Adrenal gland (tissue), 12 donors: Measurements from ENCODE around the gene PCDHB9. TPM values are rescaled to one million over a fixed set of nuclear protein-coding genes. Genes with fewer than 3 reads are reported as not detected.
"Not testable (repeated sequence)": the region's sequence is repeated elsewhere in the genome, so short reads cannot be mapped to it uniquely, and the experiment has no call there.

Experiments used
- DNase-seq, 7 donors: peaks; one replicate each; pipeline ENCODE4 v3.0.0-alpha.2; 2019 to 2020
- H3K27ac ChIP-seq, 5 donors: fragments of 200-600 bp; sonication (generic) in 4 of 5; 1 replicate in 3 of 5; 2 replicates in 2 of 5; pipeline versions ENCODE4 v1.5.1 to v1.8.0; 2016 to 2020; ENCODE audit warnings: mild to moderate bottlenecking in 1 of 5
- H3K27me3 ChIP-seq: fragments of 200-600 bp; 2 replicates; pipeline ENCODE4 v1.8.0; 2021
- H3K36me3 ChIP-seq, 2 donors: fragments of 200-600 bp; replicated peaks in 1 of 2; 1 replicate in 1 of 2; 2 replicates in 1 of 2; pipeline versions ENCODE4 v1.5.1 to v1.8.0; 2018 to 2022
- H3K4me1 ChIP-seq, 2 donors: fragments of 200-600 bp; replicated peaks in 1 of 2; 1 replicate in 1 of 2; 2 replicates in 1 of 2; pipeline versions ENCODE4 v1.5.1 to v1.8.0; 2018 to 2021
- H3K4me3 ChIP-seq, 4 donors: fragments of 200-600 bp; sonication (generic) in 3 of 4; one replicate each; pipeline ENCODE4 v1.5.1; 2016 to 2018
- H3K9me3 ChIP-seq, 3 donors: fragments of 200-600 bp; sonication (generic) in 1 of 3; replicated peaks in 1 of 3; 1 replicate in 2 of 3; 2 replicates in 1 of 3; pipeline versions ENCODE4 v1.5.1 to v1.8.0; 2016 to 2021
- POLR2A ChIP-seq, 2 donors: fragments of 450-650 bp; IDR thresholded peaks; one replicate each; pipeline ENCODE4 v1.6.1; 2017; ENCODE audit warnings: antibody characterized with exemption in 2 of 2, mild to moderate bottlenecking in 2 of 2, moderate library complexity in 1 of 2
- WGBS, 4 donors: extraction: QIAGEN DNeasy Blood & Tissue Kit in 2 of 4; methylation state at CpG; one replicate each; pipeline versions ENCODE4 v1.1.5 to v1.1.7; 2013 to 2017; 5-methylcytosine and 5-hydroxymethylcytosine counted together
- intact Hi-C, 2 donors: fragments of 100-400 bp; cut with DNase I; formaldehyde crosslinking; loops; one replicate each; pipeline versions ENCODE4 v1.14.1 to v1.15.0; 2022 to 2023
- polyA plus RNA-seq, 3 donors: library from polyadenylated mRNA; stranded (reverse); fragments of 200-250 nt in 2 of 3; fragments of 350-450 nt in 1 of 3; fragmentation: Illumina TruSeq in 1 of 3; extraction: RNeasy Lipid Tissue Mini Kit (QIAGEN cat#74804) in 1 of 3; gene quantifications; one replicate each; pipeline ENCODE4 v1.2.3, GENCODE V29; 2013 to 2014
- total RNA-seq, 9 donors: library from RNA; depleted of rRNA in 4 of 9; stranded (reverse); fragments of >200 nt in 4 of 9; fragments of 120-200 nt in 1 of 9; fragmentation: NEBNext Ultra II Directional in 1 of 9; extraction: Animal tissue kit (Norgen Biotek cat#: 25700) in 1 of 9; gene quantifications; one replicate each; pipeline versions ENCODE4 v1.1.0 to v1.2.4, GENCODE V29; 2013 to 2023
- TF ChIP-seq, protein P1 (sequence below), 6 experiments: fragments of 450-650 bp in 4 of 6; fragments of 200-600 bp in 2 of 6; sonication (generic) in 1 of 6; IDR thresholded peaks; 1 replicate in 5 of 6; 2 replicates in 1 of 6; pipeline versions ENCODE4 v1.5.1 to v1.8.0; 2016 to 2021; ENCODE audit warnings: antibody characterized with exemption in 6 of 6, mild to moderate bottlenecking in 2 of 6, moderate library complexity in 1 of 6
- donor health status: healthy with polysubstance abuse.
- donor health status: Bipolar disorder and iron deficiency.
- donor health status: DM: yes; HTN: yes; CAD: no.
- donor health status: DM: no; HTN: no; CAD: no.
- donor health status: DM: no; HTN: no; CAD: no.
- donor health status: DM: yes; HTN: yes; CAD: no.

The PCDHB9 gene
- total and polyA plus RNA-seq, 12 donors, result 0.27 to 2.2 (median 0.66) TPM

GRCh38 chr5:141150993-141151325 is 36.0 kb upstream of the PCDHB9 start:
- Histone ChIP-seq H3K9me3 (peaks cover 0 to 16% (median 10%) of the 10 kb centered on the region in 3 donors), H3K27me3 (no peaks in the 10 kb centered on the region), H3K27ac (no peak overlapping the region), H3K4me1 (no peaks in the 10 kb centered on the region), H3K4me3 (no peak overlapping the region), H3K36me3 (no peaks in the 10 kb centered on the region)
- no peak for TF ChIP-seq POLR2A (IDR thresholded peaks at IDR 0.05)
- TF ChIP-seq, protein P1, sequence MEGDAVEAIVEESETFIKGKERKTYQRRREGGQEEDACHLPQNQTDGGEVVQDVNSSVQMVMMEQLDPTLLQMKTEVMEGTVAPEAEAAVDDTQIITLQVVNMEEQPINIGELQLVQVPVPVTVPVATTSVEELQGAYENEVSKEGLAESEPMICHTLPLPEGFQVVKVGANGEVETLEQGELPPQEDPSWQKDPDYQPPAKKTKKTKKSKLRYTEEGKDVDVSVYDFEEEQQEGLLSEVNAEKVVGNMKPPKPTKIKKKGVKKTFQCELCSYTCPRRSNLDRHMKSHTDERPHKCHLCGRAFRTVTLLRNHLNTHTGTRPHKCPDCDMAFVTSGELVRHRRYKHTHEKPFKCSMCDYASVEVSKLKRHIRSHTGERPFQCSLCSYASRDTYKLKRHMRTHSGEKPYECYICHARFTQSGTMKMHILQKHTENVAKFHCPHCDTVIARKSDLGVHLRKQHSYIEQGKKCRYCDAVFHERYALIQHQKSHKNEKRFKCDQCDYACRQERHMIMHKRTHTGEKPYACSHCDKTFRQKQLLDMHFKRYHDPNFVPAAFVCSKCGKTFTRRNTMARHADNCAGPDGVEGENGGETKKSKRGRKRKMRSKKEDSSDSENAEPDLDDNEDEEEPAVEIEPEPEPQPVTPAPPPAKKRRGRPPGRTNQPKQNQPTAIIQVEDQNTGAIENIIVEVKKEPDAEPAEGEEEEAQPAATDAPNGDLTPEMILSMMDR (IDR thresholded peaks at IDR 0.05), result no peak
- intact Hi-C loops, result no loop called here
- 22 to 49% (median 38%) methylated on average over 12 to 13 of the region's 13 CpGs for WGBS, 4 donors
- no peak for DNase-seq

DNA sequence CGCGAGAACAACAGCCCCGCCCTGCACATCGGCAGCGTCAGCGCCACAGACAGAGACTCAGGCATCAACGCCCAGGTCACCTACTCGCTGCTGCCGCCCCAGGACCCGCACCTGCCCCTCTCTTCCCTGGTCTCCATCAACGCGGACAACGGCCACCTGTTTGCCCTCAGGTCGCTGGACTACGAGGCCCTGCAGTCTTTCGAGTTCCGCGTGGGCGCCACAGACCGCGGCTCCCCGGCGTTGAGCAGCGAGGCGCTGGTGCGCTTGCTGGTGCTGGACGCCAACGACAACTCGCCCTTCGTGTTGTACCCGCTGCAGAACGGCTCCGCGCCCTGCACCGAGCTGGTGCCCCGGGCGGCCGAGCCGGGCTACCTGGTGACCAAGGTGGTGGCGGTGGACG is 35.3 kb upstream of the PCDHB9 start:
- H3K27me3 ChIP-seq, H3K4me3 ChIP-seq, DNase-seq, H3K36me3 ChIP-seq, intact Hi-C loops, H3K4me1 ChIP-seq, H3K27ac ChIP-seq: not testable (repeated sequence)
- 27 to 50% (median 39%) methylated on average over 17 to 36 of the region's 41 CpGs for WGBS, 4 donors
- peaks cover 0 to 11% (median 10%) of the 10 kb centered on the region in 3 donors for H3K9me3 ChIP-seq

DNA sequence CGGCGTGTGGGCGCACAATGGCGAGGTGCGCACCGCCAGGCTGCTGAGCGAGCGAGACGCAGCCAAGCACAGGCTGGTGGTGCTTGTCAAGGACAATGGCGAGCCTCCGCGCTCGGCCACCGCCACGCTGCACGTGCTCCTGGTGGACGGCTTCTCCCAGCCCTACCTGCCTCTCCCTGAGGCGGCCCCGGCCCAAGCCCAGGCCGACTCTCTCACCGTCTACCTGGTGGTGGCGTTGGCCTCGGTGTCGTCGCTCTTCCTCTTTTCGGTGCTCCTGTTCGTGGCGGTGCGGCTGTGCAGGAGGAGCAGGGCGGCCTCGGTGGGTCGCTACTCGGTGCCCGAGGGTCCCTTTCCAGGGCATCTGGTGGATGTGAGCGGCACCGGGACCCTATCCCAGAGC is 34.9 kb upstream of the PCDHB9 start:
- H3K9me3 ChIP-seq, DNase-seq, H3K4me3 ChIP-seq, H3K27ac ChIP-seq, intact Hi-C loops, H3K27me3 ChIP-seq, H3K36me3 ChIP-seq, H3K4me1 ChIP-seq: not testable (repeated sequence)
- 19 to 53% (median 32%) methylated on average over 14 to 36 of the region's 36 CpGs for WGBS, 4 donors

GRCh38 chr5:141155540-141156374 is 31.2 kb upstream of the PCDHB9 start:
- Histone ChIP-seq H3K4me1 (no peaks in the 10 kb centered on the region), H3K4me3 (no peak overlapping the region), H3K27me3 (peaks cover 5% of the 10 kb centered on the region), H3K27ac (no peak overlapping the region), H3K36me3 (no peaks in the 10 kb centered on the region), H3K9me3 (peaks cover 0 to 7% (median 7%) of the 10 kb centered on the region in 3 donors)
- no peak for TF ChIP-seq POLR2A (IDR thresholded peaks at IDR 0.05)
- TF ChIP-seq, protein P1 (IDR thresholded peaks at IDR 0.05), result no peak
- 22 to 46% (median 33%) methylated on average over 21 of the region's 21 CpGs for WGBS, 4 donors
- intact Hi-C loops, result no loop called here
- no peak for DNase-seq

DNA sequence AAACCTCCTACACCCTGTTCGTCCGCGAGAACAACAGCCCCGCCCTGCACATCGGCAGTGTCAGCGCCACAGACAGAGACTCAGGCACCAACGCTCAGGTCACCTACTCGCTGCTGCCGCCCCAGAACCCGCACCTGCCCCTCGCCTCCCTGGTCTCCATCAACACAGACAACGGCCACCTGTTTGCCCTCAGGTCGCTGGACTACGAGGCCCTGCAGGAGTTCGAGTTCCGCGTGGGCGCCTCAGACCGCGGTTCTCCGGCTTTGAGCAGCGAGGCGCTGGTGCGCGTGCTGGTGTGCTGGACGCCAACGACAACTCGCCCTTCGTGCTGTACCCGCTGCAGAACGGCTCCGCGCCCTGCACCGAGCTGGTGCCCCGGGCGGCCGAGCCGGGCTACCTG is 29.6 kb upstream of the PCDHB9 start:
- H3K9me3 ChIP-seq, H3K36me3 ChIP-seq, H3K27ac ChIP-seq, DNase-seq, intact Hi-C loops, H3K4me1 ChIP-seq, H3K4me3 ChIP-seq, H3K27me3 ChIP-seq: not testable (repeated sequence)
- WGBS, 4 donors, result 21 to 55% (median 43%) methylated on average over 19 to 38 of the region's 38 CpGs

DNA sequence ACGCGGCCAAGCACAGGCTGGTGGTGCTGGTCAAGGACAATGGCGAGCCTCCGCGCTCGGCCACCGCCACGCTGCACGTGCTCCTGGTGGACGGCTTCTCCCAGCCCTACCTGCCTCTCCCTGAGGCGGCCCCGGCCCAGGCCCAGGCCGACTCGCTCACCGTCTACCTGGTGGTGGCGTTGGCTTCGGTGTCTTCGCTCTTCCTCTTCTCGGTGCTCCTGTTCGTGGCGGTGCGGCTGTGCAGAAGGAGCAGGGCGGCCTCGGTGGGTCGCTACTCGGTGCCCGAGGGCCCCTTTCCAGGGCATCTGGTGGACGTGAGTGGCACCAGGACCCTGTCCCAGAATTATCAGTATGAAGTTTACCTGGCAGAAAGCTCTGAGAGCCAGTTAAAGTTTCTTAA is 29.1 kb upstream of the PCDHB9 start:
- intact Hi-C loops, H3K36me3 ChIP-seq, H3K27me3 ChIP-seq, H3K9me3 ChIP-seq, H3K4me3 ChIP-seq, DNase-seq, H3K4me1 ChIP-seq, H3K27ac ChIP-seq: not testable (repeated sequence)
- 14 to 47% (median 32%) methylated on average over 7 to 18 of the region's 28 CpGs for WGBS, 4 donors
